HL-60 (cell line): ENCODE data around the gene COL4A2.

Experiments used
- DNase-seq, 2 experiments: peaks; one replicate each; pipeline ENCODE4 v3.0.0-alpha.2; 2010 to 2020; ENCODE audit warnings: low read depth in 1 of 2, low spot score in 1 of 2
- H3K27ac ChIP-seq: fragments of 250-450 bp; sonication (Bioruptor Pico); replicated peaks from 2 replicates; pipeline ENCODE4 v1.5.1; 2020; ENCODE audit warnings: mild to moderate bottlenecking, moderate library complexity
- H3K27me3 ChIP-seq: fragments of 250-450 bp; sonication (Bioruptor Pico); 2 replicates; pipeline ENCODE4 v1.5.1; 2021; ENCODE audit warnings: mild to moderate bottlenecking, moderate library complexity; ENCODE audit not compliant: insufficient read depth, poor library complexity, severe bottlenecking
- H3K4me3 ChIP-seq: replicated peaks from 2 replicates; pipeline ENCODE4 v1.5.1; 2011; ENCODE audit warnings: mild to moderate bottlenecking, control low read depth, low read length; ENCODE audit not compliant: insufficient read depth
- CTCF ChIP-seq: IDR thresholded peaks from one replicate; pipeline ENCODE4 v1.5.1; 2011; ENCODE audit warnings: low read length, control low read depth, inconsistent platforms; ENCODE audit not compliant: insufficient read depth
- GABPA ChIP-seq: IDR thresholded peaks from 2 replicates; pipeline ENCODE4 v1.6.1; 2012; ENCODE audit warnings: low read depth
- POLR2AphosphoS5 ChIP-seq: IDR thresholded peaks from 2 replicates; pipeline ENCODE4 v1.6.1; 2012; ENCODE audit warnings: low read depth
- REST ChIP-seq: IDR thresholded peaks from 2 replicates; pipeline ENCODE4 v1.6.1; 2012; ENCODE audit warnings: low read depth; ENCODE audit not compliant: insufficient replicate concordance
- SPI1 ChIP-seq: IDR thresholded peaks from 2 replicates; pipeline ENCODE4 v1.6.1; 2012; ENCODE audit warnings: low read depth, mild to moderate bottlenecking, borderline replicate concordance

COL4A2 gene

GRCh38 chr13:110294146-110294545 is 12.9 kb upstream of the COL4A2 start:
- no peak for DNase-seq

GRCh38 chr13:110294622-110295021 is 12.5 kb upstream of the COL4A2 start:
- Histone ChIP-seq H3K27me3 (peaks cover 32% of the 10 kb centered on the region), H3K4me3 (no peak overlapping the region), H3K27ac (no peak overlapping the region)
- no peak for DNase-seq
- no peak for TF ChIP-seq REST

More at GRCh38 chr13:110294146-110294545, 12.9 kb upstream of the COL4A2 start:
- TF ChIP-seq GABPA: no peak
- TF ChIP-seq SPI1: no peak
- no peak for TF ChIP-seq CTCF
- TF ChIP-seq POLR2AphosphoS5: no peak
- TF ChIP-seq REST: no peak
- Histone ChIP-seq H3K27ac (no peak overlapping the region), H3K27me3 (peaks cover 28% of the 10 kb centered on the region), H3K4me3 (no peak overlapping the region)

GRCh38 chr13:110297011-110297410 is 10.1 kb upstream of the COL4A2 start:
- H3K4me3 ChIP-seq: no peak overlapping the region
- H3K27ac ChIP-seq: no peak overlapping the region
- DNase-seq: no peak
- no peak for TF ChIP-seq POLR2AphosphoS5
- TF ChIP-seq GABPA: no peak
- no peak for TF ChIP-seq CTCF
- no peak for TF ChIP-seq REST
- TF ChIP-seq SPI1: no peak
- peaks cover 53% of the 10 kb centered on the region for H3K27me3 ChIP-seq
